B cell (primary cell): ENCODE measurements around the gene HS3ST1.

Experiments
- EZH2 ChIP-seq: IDR thresholded peaks from 2 replicates; pipeline ENCODE4 v1.6.1; 2012; ENCODE audit warnings: borderline replicate concordance, low read depth, mild to moderate bottlenecking, moderate library complexity, low read length; ENCODE audit not compliant: insufficient read depth, poor library complexity, severe bottlenecking
- TF ChIP-seq, protein P1 (sequence below): fragments of 200-600 bp; IDR thresholded peaks from one replicate; pipeline ENCODE4 v1.8.0; 2022; ENCODE audit warnings: antibody characterized with exemption, mild to moderate bottlenecking

DNA sequence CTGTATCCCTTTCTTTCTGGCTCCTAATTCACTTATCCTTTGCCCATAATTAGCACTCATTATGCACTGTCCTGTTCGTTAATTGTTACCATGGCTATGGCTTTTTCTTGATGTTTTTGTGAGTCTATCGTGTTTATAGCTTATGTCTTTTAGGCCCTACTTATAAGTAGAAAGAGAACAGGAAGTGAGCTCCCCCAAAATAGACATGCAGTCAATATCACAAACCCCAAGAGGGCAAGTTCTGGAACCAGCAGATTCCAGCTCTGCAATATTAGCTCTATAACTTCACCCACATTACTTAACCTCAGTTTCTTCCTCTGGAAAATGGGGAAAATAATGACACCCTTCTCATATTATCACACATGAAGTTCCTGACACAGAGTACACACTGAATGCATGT, 7.4 kb upstream of the HS3ST1 start:
- TF ChIP-seq, protein P1, sequence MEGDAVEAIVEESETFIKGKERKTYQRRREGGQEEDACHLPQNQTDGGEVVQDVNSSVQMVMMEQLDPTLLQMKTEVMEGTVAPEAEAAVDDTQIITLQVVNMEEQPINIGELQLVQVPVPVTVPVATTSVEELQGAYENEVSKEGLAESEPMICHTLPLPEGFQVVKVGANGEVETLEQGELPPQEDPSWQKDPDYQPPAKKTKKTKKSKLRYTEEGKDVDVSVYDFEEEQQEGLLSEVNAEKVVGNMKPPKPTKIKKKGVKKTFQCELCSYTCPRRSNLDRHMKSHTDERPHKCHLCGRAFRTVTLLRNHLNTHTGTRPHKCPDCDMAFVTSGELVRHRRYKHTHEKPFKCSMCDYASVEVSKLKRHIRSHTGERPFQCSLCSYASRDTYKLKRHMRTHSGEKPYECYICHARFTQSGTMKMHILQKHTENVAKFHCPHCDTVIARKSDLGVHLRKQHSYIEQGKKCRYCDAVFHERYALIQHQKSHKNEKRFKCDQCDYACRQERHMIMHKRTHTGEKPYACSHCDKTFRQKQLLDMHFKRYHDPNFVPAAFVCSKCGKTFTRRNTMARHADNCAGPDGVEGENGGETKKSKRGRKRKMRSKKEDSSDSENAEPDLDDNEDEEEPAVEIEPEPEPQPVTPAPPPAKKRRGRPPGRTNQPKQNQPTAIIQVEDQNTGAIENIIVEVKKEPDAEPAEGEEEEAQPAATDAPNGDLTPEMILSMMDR = no peak
- TF ChIP-seq EZH2 = no peak
